HL-60/S4 (cell line): ENCODE results near the gene FOXS1.

ENCODE experiments used
- in situ Hi-C: fragments of 300-500 bp; cut with MboI; formaldehyde crosslinking; loops from 2 replicates; pipeline ENCODE4 v1.14.3; 2022; ENCODE audit warnings: low sequenced_read_pairs

Gene FOXS1

DNA sequence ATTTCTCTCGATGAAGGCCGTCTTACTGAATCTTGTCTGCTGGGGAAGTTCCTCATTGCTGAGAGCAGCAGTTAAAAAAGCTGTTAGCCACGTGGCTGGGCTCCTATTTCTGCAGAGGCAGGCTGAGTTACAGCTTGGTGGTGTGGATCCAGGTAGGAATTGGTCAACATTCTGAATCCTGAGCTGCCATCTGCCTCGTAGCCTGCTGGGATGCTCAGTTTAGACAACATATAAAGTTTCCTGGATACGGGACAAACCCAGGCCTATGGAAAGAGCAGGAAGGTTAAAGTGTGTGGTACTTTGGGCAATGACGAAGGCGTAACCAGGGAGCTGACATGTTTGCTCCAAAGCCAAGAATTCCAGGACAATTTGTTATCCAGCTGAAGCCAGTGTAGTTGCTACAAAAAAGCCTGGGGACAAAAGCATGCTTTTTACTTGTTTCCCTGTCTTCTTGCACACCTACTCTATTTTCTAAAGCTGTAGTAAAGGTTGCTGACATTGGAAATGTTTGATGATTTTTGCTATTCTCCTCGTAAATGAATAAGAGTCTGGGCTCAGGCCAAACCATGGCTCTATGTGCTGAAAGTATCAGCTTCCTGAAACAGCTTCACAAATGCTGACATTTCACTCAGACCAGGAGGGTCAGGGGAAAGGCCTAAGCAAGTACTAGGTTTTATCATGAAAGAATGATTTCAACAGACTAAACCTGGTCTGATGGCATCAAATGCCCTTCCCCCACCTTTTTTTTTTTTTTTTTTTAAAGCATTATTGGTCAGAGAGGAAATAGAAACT is 38.6 kb downstream of the FOXS1 start:
- in situ Hi-C loops = no loop called here

DNA sequence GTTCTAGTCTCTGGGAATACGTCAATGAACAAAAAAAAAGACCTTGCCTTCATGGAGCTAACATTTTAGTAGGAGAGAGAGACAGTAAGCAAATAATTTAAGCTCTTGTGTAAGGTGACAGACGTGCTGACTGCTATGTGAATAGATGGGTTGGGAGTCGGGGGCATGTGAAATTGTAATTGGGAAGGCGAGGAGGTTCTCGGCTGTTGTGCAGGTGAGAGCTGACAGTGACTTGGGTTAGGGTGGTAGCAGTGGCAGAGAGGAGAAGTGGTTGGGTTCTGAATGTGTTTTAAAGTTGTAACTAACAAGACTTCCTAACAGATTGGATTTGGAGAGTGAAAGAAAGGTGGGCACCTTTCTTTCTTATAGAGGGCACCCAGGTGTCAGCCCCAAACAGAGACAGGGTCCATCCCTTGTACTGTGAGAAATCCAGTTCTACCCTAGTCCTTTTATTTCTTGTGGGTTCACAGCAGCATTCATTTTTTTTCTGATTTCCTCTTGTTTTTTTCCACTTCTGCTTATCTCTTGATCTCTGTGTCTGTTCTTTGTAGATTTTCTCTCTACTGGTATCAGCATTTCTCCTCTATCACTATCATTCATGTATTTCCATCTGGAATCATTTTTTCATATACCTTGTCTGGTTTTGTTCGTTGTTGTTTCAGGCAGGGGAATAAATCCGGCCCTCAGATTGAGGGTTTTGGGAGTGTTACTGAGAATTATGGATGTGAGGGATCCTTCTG is 41.7 kb downstream of the FOXS1 start:
- in situ Hi-C loops = no loop called here

DNA sequence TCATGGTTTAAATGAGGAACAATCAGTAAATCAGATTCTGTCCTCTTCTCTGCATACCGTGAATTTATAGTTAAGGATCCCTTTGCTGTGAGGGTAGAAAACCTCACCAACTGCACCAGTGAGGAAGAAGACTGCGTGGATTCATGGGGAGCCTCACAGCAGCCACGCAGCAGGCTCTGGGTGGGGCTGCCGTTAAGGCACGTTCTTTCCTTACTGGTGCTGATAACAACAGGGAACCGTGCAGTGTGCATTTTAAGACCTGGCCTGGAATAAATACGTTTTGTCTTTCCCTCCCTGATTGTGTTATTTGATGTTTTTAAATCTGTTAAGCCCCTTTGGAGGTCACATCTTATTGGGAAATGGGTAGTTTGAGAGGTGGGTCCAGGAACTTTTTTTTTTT is 43.9 kb downstream of the FOXS1 start:
- in situ Hi-C loops = no loop called here

DNA sequence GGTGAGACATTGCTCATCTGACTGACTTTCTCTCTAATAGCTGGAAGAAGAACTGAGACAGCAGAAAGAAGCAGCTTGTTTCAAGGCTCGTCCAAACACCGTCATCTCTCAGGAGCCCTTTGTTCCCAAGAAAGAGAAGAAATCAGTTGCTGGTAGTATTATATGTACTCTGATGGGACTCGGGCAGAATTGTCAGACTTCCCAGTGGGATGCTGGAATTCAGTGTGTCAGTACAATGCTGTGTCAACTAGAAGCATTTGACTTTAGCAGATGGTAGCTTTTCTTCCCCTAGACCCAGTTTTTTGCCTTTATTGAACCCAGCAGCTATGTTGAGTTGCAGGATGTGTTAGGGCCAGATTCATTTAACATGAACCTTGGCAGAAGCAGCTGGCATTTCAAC is 48.0 kb downstream of the FOXS1 start:
- in situ Hi-C loops = no loop called here
